HG02571 (cell line): ENCODE results near the gene ATXN2.
"Not testable (repeated sequence)": the region's sequence is repeated elsewhere in the genome, so short reads cannot be mapped to it uniquely, and the experiment has no call there.

Experiments
- ATAC-seq: cut with Tn5 transposase; IDR thresholded peaks from one replicate; pipeline ENCODE4 v1.9.1; 2021; ENCODE audit warnings: mild to moderate bottlenecking, moderate library complexity; ENCODE audit not compliant: unreplicated experiment

Gene ATXN2

GRCh38 chr12:111602348-111602747 is 3.2 kb upstream of the ATXN2 start:
- no peak for ATAC-seq

GRCh38 chr12:111600986-111601385 is 1.9 kb upstream of the ATXN2 start:
- not testable (repeated sequence) for ATAC-seq

GRCh38 chr12:111600205-111600642 is 1.1 kb upstream of the ATXN2 start:
- ATAC-seq, result no peak

GRCh38 chr12:111599453-111600204 is 514 bp upstream of the ATXN2 start:
- ATAC-seq, result peak; percentile 61

- peak; percentile 1 for ATAC-seq
These were observed 1.1 kb downstream of the ATXN2 start for GRCh38 chr12:111597831-111598636.

GRCh38 chr12:111596985-111597830 is 1.9 kb downstream of the ATXN2 start:
- no peak for ATAC-seq

GRCh38 chr12:111595341-111595835 is 3.7 kb downstream of the ATXN2 start:
- ATAC-seq, result not testable (repeated sequence)

- not testable (repeated sequence) for ATAC-seq
These were observed 7.6 kb downstream of the ATXN2 start for GRCh38 chr12:111591399-111592010.

- no peak for ATAC-seq
These were observed 8.6 kb downstream of the ATXN2 start for GRCh38 chr12:111590552-111590951.

GRCh38 chr12:111589601-111590000 is 9.5 kb downstream of the ATXN2 start:
- ATAC-seq, result no peak

GRCh38 chr12:111588010-111588409 is 11.1 kb downstream of the ATXN2 start:
- ATAC-seq, result no peak

GRCh38 chr12:111586986-111587385 is 12.1 kb downstream of the ATXN2 start:
- ATAC-seq, result no peak

- no peak for ATAC-seq
These were observed 13.4 kb downstream of the ATXN2 start for GRCh38 chr12:111585690-111586089.

GRCh38 chr12:111584959-111585358 is 14.2 kb downstream of the ATXN2 start:
- ATAC-seq, result no peak

GRCh38 chr12:111583506-111583905 is 15.6 kb downstream of the ATXN2 start:
- not testable (repeated sequence) for ATAC-seq

GRCh38 chr12:111582133-111582747 is 16.9 kb downstream of the ATXN2 start:
- no peak for ATAC-seq

GRCh38 chr12:111581434-111582132 is 17.5 kb downstream of the ATXN2 start:
- ATAC-seq, result no peak

GRCh38 chr12:111580737-111581136 is 18.4 kb downstream of the ATXN2 start:
- no peak for ATAC-seq

GRCh38 chr12:111580119-111580425 is 19.0 kb downstream of the ATXN2 start:
- ATAC-seq, result no peak

- no peak for ATAC-seq
These were observed 20.2 kb downstream of the ATXN2 start for GRCh38 chr12:111578971-111579340.
